GM18505 (cell line): ENCODE measurements around the gene TECPR1.
A peak's percentile ranks its signal among the peaks of the same experiment; 100 is the strongest.
"Not testable (repeated sequence)": the region's sequence is repeated elsewhere in the genome, so short reads cannot be mapped to it uniquely, and the experiment has no call there.

Experiments used
- ATAC-seq: cut with Tn5 transposase; IDR thresholded peaks from one replicate; pipeline ENCODE4 v1.9.1; 2021; ENCODE audit not compliant: unreplicated experiment
- POLR2A ChIP-seq: IDR thresholded peaks from 4 replicates; pipeline ENCODE4 v1.6.1; 2011; ENCODE audit warnings: borderline replicate concordance; ENCODE audit not compliant: insufficient read depth, insufficient read length; ENCODE audit errors: extremely low read depth

TECPR1 gene

GRCh38 chr7:98224701-98225181 is 27.3 kb downstream of the TECPR1 start:
- no peak for ATAC-seq

GRCh38 chr7:98223898-98224700 is 27.9 kb downstream of the TECPR1 start:
- TF ChIP-seq POLR2A: no peak
- no peak for ATAC-seq

More at GRCh38 chr7:98224701-98225181, 27.3 kb downstream of the TECPR1 start:
- no peak for TF ChIP-seq POLR2A

- no peak for ATAC-seq
- no peak for TF ChIP-seq POLR2A
These were observed 28.6 kb downstream of the TECPR1 start for GRCh38 chr7:98223351-98223897.

- no peak for ATAC-seq
These were observed 29.4 kb downstream of the TECPR1 start for GRCh38 chr7:98222533-98223195.

GRCh38 chr7:98221611-98222532 is 30.2 kb downstream of the TECPR1 start:
- no peak for TF ChIP-seq POLR2A
- ATAC-seq: no peak

More at GRCh38 chr7:98222533-98223195, 29.4 kb downstream of the TECPR1 start:
- no peak for TF ChIP-seq POLR2A

- ATAC-seq: not testable (repeated sequence)
These were observed 32.6 kb downstream of the TECPR1 start for GRCh38 chr7:98219382-98219781.

DNA sequence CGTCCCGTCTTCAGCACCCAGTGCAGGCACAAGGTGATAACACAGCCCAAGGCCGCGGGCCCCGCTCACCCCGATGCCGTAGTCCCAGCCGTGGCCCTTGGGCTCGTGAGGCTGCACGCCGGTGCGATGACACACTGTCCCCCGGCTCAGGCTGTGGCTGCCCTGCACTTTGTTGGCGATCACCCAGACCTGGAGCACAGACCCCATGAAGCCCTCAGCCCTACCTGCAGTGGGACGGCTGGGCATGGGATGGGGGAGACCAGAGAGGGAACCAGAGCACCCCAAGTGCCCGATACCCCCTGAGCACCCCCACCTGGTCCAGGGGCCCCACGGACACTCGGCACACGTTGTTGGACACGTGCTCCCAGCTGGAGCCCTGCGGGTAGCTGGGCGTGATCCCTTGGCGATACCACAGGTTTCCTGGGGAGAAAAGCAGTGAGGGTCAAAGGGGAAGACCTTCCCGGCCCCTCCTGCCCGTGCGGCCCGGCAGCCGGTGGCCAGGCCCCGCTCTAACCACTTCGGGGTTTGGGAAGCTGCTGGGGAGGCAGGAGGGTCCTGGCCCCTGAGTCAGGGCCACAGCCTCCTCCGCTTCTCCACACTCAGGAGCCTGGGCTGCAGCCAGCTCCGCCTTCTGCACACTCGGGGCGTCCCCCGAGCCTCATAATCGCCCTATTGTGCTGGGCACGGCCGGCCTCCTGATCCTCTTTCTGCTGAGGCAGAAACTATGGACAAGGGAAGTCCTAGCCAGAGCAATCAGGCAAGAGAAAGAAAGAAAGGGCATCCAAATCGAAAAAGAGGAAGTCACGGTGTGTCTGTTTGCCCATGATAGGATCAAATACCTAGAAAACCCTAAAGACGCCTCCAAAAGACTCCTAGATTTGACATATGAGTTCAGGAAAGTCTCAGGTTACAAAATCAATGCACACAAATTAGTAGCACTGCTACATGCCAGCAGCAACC is 34.1 kb downstream of the TECPR1 start:
- ATAC-seq: no peak
- TF ChIP-seq POLR2A: no peak

GRCh38 chr7:98216941-98217622 is 35.0 kb downstream of the TECPR1 start:
- no peak for TF ChIP-seq POLR2A
- no peak for ATAC-seq

GRCh38 chr7:98215561-98216495 is 36.2 kb downstream of the TECPR1 start:
- ATAC-seq: no peak
- TF ChIP-seq POLR2A: peak; percentile 11

DNA sequence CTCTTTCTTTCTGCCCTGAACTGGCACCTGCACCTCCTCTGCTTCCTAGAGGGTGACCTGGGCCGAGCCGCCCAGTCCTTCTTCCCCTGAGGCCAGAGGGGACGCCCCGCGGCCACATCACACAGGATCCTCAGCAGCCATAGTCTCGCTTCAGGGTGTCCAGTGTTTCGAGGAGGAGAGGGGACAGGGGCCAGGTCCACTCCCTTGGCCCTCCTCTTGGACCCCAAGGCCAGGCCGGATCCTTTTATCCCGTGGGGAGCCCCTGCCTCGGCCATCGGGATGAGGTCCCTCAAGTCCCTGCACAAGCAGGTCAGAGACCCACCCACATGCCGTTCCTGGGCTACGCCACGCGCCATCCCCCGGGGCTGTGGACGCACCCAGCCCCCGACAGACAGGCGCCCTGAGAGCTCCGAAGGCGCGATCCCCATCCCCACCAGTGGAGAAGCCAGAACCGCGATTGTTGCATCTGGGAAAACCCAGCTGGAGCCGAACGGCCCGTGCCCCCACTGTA is 37.2 kb downstream of the TECPR1 start:
- no peak for TF ChIP-seq POLR2A
- ATAC-seq: no peak
